Measurements from ENCODE around the gene SCYGR7. TPM values are rescaled to one million over a fixed set of nuclear protein-coding genes. Genes with fewer than 3 reads are reported as not detected.

SCYGR7 gene
- total RNA-seq, 120 experiments from 2014 or later = not detected

Other genes starting within 250 kb of the SCYGR7 start
- not detected for gene SCYGR2, start 129.4 kb upstream of the SCYGR7 start, total RNA-seq
- not detected for gene SCYGR3, start 113.5 kb upstream of the SCYGR7 start, total RNA-seq
- under 1 TPM in 3 of 120 experiments, not detected in 117; 0.29 to 0.35 (median 0.32) TPM for gene SCYGR4, start 110.8 kb upstream of the SCYGR7 start, total RNA-seq
- gene SCYGR5, start 61.5 kb upstream of the SCYGR7 start, total RNA-seq = not detected
- 10 to 100 TPM in 14 of 120 experiments, 1 to 10 TPM in 106; 2.8 to 14.0 (median 6.4) TPM for gene SLC19A3, start 10.3 kb upstream of the SCYGR7 start, total RNA-seq
- not detected for gene SCYGR6, start 3.6 kb upstream of the SCYGR7 start, total RNA-seq
- gene SCYGR8, start 17.6 kb downstream of the SCYGR7 start, total RNA-seq = not detected
- gene CCL20, start 85.5 kb downstream of the SCYGR7 start, total RNA-seq = 1 to 10 TPM in 7 of 120 experiments, under 1 TPM in 4, not detected in 109; 0.69 to 1.7 (median 1.1) TPM
- gene DAW1, start 143.3 kb downstream of the SCYGR7 start, total RNA-seq = 1 to 10 TPM in 109 of 120 experiments, under 1 TPM in 8, not detected in 3; 0.39 to 5.0 (median 2.2) TPM